Neuronal stem cell (in vitro differentiated cells): Measurements from ENCODE around the gene SYNPR.
"Not testable (repeated sequence)": the region's sequence is repeated elsewhere in the genome, so short reads cannot be mapped to it uniquely, and the experiment has no call there.

Experiments
- DNase-seq: peaks from one replicate; pipeline ENCODE4 v3.0.0-alpha.2; 2013; ENCODE audit warnings: low spot score
- H2AFZ ChIP-seq: one replicate; pipeline ENCODE4 v1.6.1; 2013; ENCODE audit warnings: mild to moderate bottlenecking, low read length, inconsistent platforms
- H2AK5ac ChIP-seq: 2 replicates; pipeline ENCODE4 v1.6.1; 2013; ENCODE audit warnings: low read depth, mild to moderate bottlenecking, inconsistent platforms, low read length, moderate library complexity, mixed read lengths
- H2BK120ac ChIP-seq: 2 replicates; pipeline ENCODE4 v1.6.1; 2013; ENCODE audit warnings: low read depth, mild to moderate bottlenecking, inconsistent platforms, low read length, moderate library complexity, mixed read lengths
- H2BK12ac ChIP-seq: one replicate; pipeline ENCODE4 v1.6.1; 2013; ENCODE audit warnings: low read length, inconsistent platforms
- H2BK15ac ChIP-seq: 2 replicates; pipeline ENCODE4 v1.6.1; 2013; ENCODE audit warnings: mild to moderate bottlenecking, low read length, inconsistent platforms, mixed read lengths
- H2BK5ac ChIP-seq: one replicate; pipeline ENCODE4 v1.6.1; 2013; ENCODE audit warnings: inconsistent platforms, mild to moderate bottlenecking, low read length, moderate library complexity
- H3K14ac ChIP-seq: one replicate; pipeline ENCODE4 v1.6.1; 2013; ENCODE audit warnings: low read length, inconsistent platforms
- H3K18ac ChIP-seq: 2 replicates; pipeline ENCODE4 v1.6.1; 2013; ENCODE audit warnings: low read length, inconsistent platforms
- H3K23ac ChIP-seq: 2 replicates; pipeline ENCODE4 v1.6.1; 2013; ENCODE audit warnings: low read depth, mild to moderate bottlenecking, mixed read lengths, low read length, inconsistent platforms; ENCODE audit not compliant: poor library complexity
- H3K27ac ChIP-seq: replicated peaks from 3 replicates; pipeline ENCODE4 v1.5.1; 2013; ENCODE audit warnings: low read length, inconsistent platforms
- H3K27me3 ChIP-seq, 3 experiments: 2 replicates each; pipeline ENCODE4 v1.6.1; 2013; ENCODE audit warnings: low read length in 3 of 3, mild to moderate bottlenecking in 2 of 3, inconsistent platforms in 1 of 3, low read depth in 1 of 3, mixed read lengths in 1 of 3, moderate library complexity in 1 of 3; ENCODE audit not compliant: control insufficient read depth in 3 of 3, insufficient read depth in 3 of 3
- H3K36me3 ChIP-seq, 2 donors: replicated peaks in 1 of 2; 2 replicates each; pipeline ENCODE4 v1.6.1; 2013; ENCODE audit warnings: low read length in 2 of 2; ENCODE audit not compliant: control insufficient read depth in 2 of 2, insufficient read depth in 2 of 2
- H3K4ac ChIP-seq: 2 replicates; pipeline ENCODE4 v1.6.1; 2013; ENCODE audit warnings: inconsistent platforms, mild to moderate bottlenecking, low read length, moderate library complexity
- H3K4me1 ChIP-seq, 2 donors: 1 replicate in 1 of 2; 2 replicates in 1 of 2; pipeline ENCODE4 v1.6.1; 2013; ENCODE audit warnings: low read length in 2 of 2, low read depth in 1 of 2; ENCODE audit not compliant: control insufficient read depth in 2 of 2, insufficient read depth in 1 of 2
- H3K4me2 ChIP-seq: one replicate; pipeline ENCODE4 v1.6.1; 2013; ENCODE audit warnings: mild to moderate bottlenecking, low read length, inconsistent platforms; ENCODE audit not compliant: insufficient read depth, poor library complexity, severe bottlenecking
- H3K4me3 ChIP-seq, 2 donors: 2 replicates each; pipeline ENCODE4 v1.5.1; 2013; ENCODE audit warnings: low read length in 2 of 2, mild to moderate bottlenecking in 2 of 2, inconsistent platforms in 1 of 2, moderate library complexity in 1 of 2
- H3K79me1 ChIP-seq: one replicate; pipeline ENCODE4 v1.6.1; 2013; ENCODE audit warnings: low read depth, mild to moderate bottlenecking, inconsistent platforms, low read length, moderate library complexity
- H3K9ac ChIP-seq: one replicate; pipeline ENCODE4 v1.6.1; 2013; ENCODE audit warnings: mild to moderate bottlenecking, low read depth, low read length, inconsistent platforms; ENCODE audit not compliant: poor library complexity
- H3K9me3 ChIP-seq, 2 donors: replicated peaks in 1 of 2; 2 replicates each; pipeline versions ENCODE3 to v1.6.1; 2013; ENCODE audit warnings: low read length in 2 of 2, mild to moderate bottlenecking in 2 of 2, inconsistent platforms in 1 of 2, low read depth in 1 of 2, mixed read lengths in 1 of 2, moderate library complexity in 1 of 2; ENCODE audit not compliant: control insufficient read depth in 2 of 2, insufficient read depth in 1 of 2
- H4K8ac ChIP-seq: one replicate; pipeline ENCODE4 v1.6.1; 2013; ENCODE audit warnings: low read depth, mild to moderate bottlenecking, inconsistent platforms, low read length, moderate library complexity
- H4K91ac ChIP-seq: one replicate; pipeline ENCODE4 v1.6.1; 2013; ENCODE audit warnings: low read length, low read depth, mild to moderate bottlenecking, inconsistent platforms; ENCODE audit not compliant: poor library complexity
- WGBS, 2 donors: extraction: QIAGEN DNeasy Blood & Tissue Kit; methylation state at CpG; one replicate each; pipeline ENCODE4 v1.1.7; 2013; ENCODE audit warnings: missing lambda C conversion rate in 2 of 2, mixed read lengths in 1 of 2; ENCODE audit not compliant: insufficient read length in 2 of 2, insufficient replicate concordance in 1 of 2; ENCODE audit errors: extremely low coverage in 2 of 2; 5-methylcytosine and 5-hydroxymethylcytosine counted together

The SYNPR gene

DNA sequence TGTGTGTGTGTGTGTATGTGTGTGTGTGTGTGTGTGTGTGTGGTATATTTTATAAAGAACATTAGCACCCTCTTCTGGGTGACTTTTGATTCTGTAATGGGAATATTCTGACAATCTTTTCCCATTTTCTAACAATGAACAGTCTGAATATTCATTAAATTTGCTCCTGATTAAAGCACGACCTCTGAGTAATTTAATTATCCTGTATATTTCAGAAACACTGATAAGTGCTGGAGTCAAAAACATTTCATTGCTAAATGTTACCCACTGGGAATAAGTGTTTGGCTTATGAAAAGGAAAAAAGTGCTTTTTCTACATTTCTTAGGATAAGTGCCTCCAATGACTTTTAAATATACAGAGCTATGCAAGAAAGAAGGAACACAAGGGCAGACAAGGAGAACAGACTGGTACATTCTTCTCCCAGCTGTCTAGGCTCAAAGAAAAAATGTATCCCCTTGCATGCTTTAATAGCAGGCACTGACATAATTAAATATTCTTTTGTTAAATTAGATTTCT is 32.3 kb upstream of the SYNPR start:
- no peaks in the 10 kb centered on the region for H3K36me3 ChIP-seq
- no peak for DNase-seq
- H4K8ac ChIP-seq, result no peak overlapping the region
- H2BK5ac ChIP-seq, result no peak overlapping the region
- H3K4me3 ChIP-seq, result no peak overlapping the region
- no peak overlapping the region for H2AFZ ChIP-seq
- H3K18ac ChIP-seq, result no peak overlapping the region
- peaks cover 0 to 2% of the 10 kb centered on the region in 2 donors for H3K4me1 ChIP-seq
- no peak overlapping the region for H3K27ac ChIP-seq
- no peaks in the 10 kb centered on the region for H3K9me3 ChIP-seq
- no peaks in the 10 kb centered on the region for H3K79me1 ChIP-seq
- no peak overlapping the region for H2BK15ac ChIP-seq
- no CpG with 5 or more reads among the region's 1 CpG for WGBS, 2 donors
- no peak overlapping the region for H3K9ac ChIP-seq
- H2AK5ac ChIP-seq, result no peak overlapping the region
- H3K23ac ChIP-seq, result no peak overlapping the region
- no peak overlapping the region for H3K14ac ChIP-seq
- H3K4ac ChIP-seq, result no peak overlapping the region
- H2BK120ac ChIP-seq, result no peak overlapping the region
- no peak overlapping the region for H4K91ac ChIP-seq
- no peaks in the 10 kb centered on the region for H3K27me3 ChIP-seq
- H3K4me2 ChIP-seq, result no peak overlapping the region
- no peak overlapping the region for H2BK12ac ChIP-seq

DNA sequence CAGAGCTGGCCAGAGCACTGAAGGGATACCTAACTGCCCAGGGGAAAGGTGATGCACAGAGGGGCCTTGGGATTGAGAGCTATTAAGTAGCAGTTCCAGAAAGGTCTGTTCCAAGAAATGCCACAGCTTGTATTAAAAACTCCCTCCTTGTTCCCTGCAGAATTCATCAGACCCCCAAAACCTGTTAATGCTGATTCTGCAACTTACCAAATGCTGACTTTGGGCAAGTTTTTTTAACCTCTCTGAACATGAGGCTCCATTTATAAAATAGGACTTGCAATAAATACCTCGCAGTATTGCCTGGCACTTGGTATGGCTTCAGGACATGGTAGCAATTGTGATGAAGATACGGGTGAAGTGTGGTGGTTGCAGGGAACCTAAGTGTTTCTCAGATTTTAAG is 30.1 kb upstream of the SYNPR start:
- Histone ChIP-seq H3K27ac (no peak overlapping the region), H3K27me3 (no peaks in the 10 kb centered on the region), H2BK15ac (no peak overlapping the region), H3K14ac (no peak overlapping the region), H4K91ac (no peak overlapping the region), H3K23ac (no peak overlapping the region), H2BK12ac (no peak overlapping the region), H2AK5ac (no peak overlapping the region), H3K18ac (no peak overlapping the region), H3K9ac (no peak overlapping the region), H2BK5ac (no peak overlapping the region), H2BK120ac (no peak overlapping the region), H4K8ac (no peak overlapping the region), H3K9me3 (no peaks in the 10 kb centered on the region), H3K79me1 (no peaks in the 10 kb centered on the region), H3K4ac (no peak overlapping the region), H3K4me1 (peaks cover 0 to 2% of the 10 kb centered on the region in 2 donors), H2AFZ (no peak overlapping the region), H3K36me3 (no peaks in the 10 kb centered on the region), H3K4me2 (no peak overlapping the region), H3K4me3 (no peak overlapping the region)
- no CpG with 5 or more reads among the region's 2 CpGs for WGBS, 2 donors
- DNase-seq, result no peak

DNA sequence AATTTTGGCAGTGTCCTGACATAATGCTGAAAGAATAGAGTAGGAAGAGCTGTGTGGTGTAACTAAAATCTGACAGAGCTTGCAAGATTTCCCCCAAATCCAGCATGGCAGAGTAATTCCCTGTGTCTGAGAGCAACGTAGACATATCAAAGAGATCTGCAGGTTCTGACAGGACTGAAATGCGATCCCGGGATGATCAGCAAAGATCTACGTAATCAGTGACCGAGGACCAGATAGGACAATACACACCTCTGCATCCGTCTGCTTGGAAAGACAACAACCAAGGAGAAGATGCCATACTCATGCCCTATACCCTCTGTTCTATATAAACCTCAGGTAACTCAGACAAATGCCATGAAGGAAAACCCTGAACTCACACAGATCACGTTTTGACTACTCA is 26.6 kb upstream of the SYNPR start:
- Histone ChIP-seq H3K36me3 (no peaks in the 10 kb centered on the region), H4K8ac (no peak overlapping the region), H2AK5ac (no peak overlapping the region), H2BK5ac (no peak overlapping the region), H3K14ac (no peak overlapping the region), H3K4ac (no peak overlapping the region), H2BK12ac (no peak overlapping the region), H3K27ac (no peak overlapping the region), H3K9me3 (no peaks in the 10 kb centered on the region), H3K23ac (no peak overlapping the region), H3K27me3 (no peaks in the 10 kb centered on the region), H3K18ac (no peak overlapping the region), H2AFZ (no peak overlapping the region), H3K4me3 (no peak overlapping the region), H3K4me2 (no peak overlapping the region), H4K91ac (no peak overlapping the region), H3K79me1 (no peaks in the 10 kb centered on the region), H3K4me1 (peaks cover 0 to 2% of the 10 kb centered on the region in 2 donors), H2BK120ac (no peak overlapping the region), H2BK15ac (no peak overlapping the region), H3K9ac (no peak overlapping the region)
- DNase-seq, result no peak
- no CpG with 5 or more reads among the region's 7 CpGs for WGBS, 2 donors

DNA sequence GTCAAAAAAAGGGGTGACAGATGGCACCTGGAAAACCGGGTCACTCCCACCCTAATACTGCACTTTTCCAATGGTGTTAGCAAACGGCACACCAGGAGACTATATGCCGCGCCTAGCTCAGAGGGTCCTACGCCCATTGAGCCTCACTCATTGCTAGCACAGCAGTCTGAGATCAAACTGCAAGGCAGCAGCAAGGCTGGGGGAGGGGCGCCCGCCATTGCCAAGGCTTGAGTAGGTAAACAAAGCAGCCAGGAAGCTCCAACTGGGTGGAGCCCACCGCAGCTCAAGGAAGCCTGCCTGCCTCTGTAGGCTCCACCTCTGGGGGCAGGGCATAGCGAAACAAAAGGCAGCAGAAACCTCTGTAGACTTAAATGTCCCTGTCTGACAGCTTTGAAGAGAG is 22.3 kb upstream of the SYNPR start:
- not testable (repeated sequence) for H2BK15ac ChIP-seq

More for the DNA sequence above, 22.3 kb upstream of the SYNPR start:
- not testable (repeated sequence) for H3K36me3 ChIP-seq, H3K79me1 ChIP-seq, H3K18ac ChIP-seq, H3K4me3 ChIP-seq, H3K4ac ChIP-seq, H4K8ac ChIP-seq, H2AK5ac ChIP-seq, H3K9ac ChIP-seq, H2BK12ac ChIP-seq, H3K27me3 ChIP-seq, H2BK120ac ChIP-seq, H4K91ac ChIP-seq, DNase-seq, H3K27ac ChIP-seq, H3K23ac ChIP-seq, H3K4me1 ChIP-seq, H3K14ac ChIP-seq, H2AFZ ChIP-seq, H3K4me2 ChIP-seq, H2BK5ac ChIP-seq, H3K9me3 ChIP-seq
- whole genome bisulfite sequencing, 2 donors, result no CpG with 5 or more reads among the region's 9 CpGs
